GM21529 (cell line): ENCODE results near the gene DTD1.
A peak's percentile ranks its signal among the peaks of the same experiment; 100 is the strongest.

Experiments used
- ATAC-seq: cut with Tn5 transposase; IDR thresholded peaks from one replicate; pipeline ENCODE4 v1.9.1; 2021; ENCODE audit not compliant: unreplicated experiment

DTD1 gene

GRCh38 chr20:18587665-18588573 is at the start of gene DTD1:
TSS of gene DTD1 (plus strand) at chr20:18588054. CDS start at chr20:18588073, 19 bp downstream.
- ATAC-seq: peak; percentile 92

GRCh38 chr20:18541741-18542140 is 46.1 kb upstream of the DTD1 start:
- no peak for ATAC-seq

GRCh38 chr20:18543216-18543615 is 44.6 kb upstream of the DTD1 start:
- no peak for ATAC-seq

GRCh38 chr20:18543932-18544331 is 43.9 kb upstream of the DTD1 start:
- ATAC-seq: no peak

GRCh38 chr20:18545566-18545965 is 42.3 kb upstream of the DTD1 start:
- no peak for ATAC-seq

GRCh38 chr20:18548465-18548864 is 39.4 kb upstream of the DTD1 start:
- no peak for ATAC-seq

- ATAC-seq: no peak
Observed at GRCh38 chr20:18553746-18554145, 34.1 kb upstream of the DTD1 start.

- ATAC-seq: peak; percentile 98
Observed at GRCh38 chr20:18566892-18567738, 20.7 kb upstream of the DTD1 start, which contains the start of gene SMIM26. TSS of gene SMIM26 (plus strand) at chr20:18567432. CDS start at chr20:18567479, 47 bp downstream.

- ATAC-seq: peak; percentile 10
Observed at GRCh38 chr20:18567739-18568091, 20.1 kb upstream of the DTD1 start.

- no peak for ATAC-seq
Observed at GRCh38 chr20:18571009-18571408, 16.8 kb upstream of the DTD1 start.

GRCh38 chr20:18571578-18571977 is 16.3 kb upstream of the DTD1 start:
- no peak for ATAC-seq

GRCh38 chr20:18577942-18578341 is 9.9 kb upstream of the DTD1 start:
- no peak for ATAC-seq

- ATAC-seq: no peak
Observed at GRCh38 chr20:18578581-18578980, 9.3 kb upstream of the DTD1 start.

- ATAC-seq: no peak
Observed at GRCh38 chr20:18580012-18580411, 7.8 kb upstream of the DTD1 start.

GRCh38 chr20:18585134-18585533 is 2.7 kb upstream of the DTD1 start:
- no peak for ATAC-seq

- ATAC-seq: peak; percentile 16
Observed at GRCh38 chr20:18588574-18588933, 700 bp downstream of the DTD1 start.

- ATAC-seq: no peak
Observed at GRCh38 chr20:18589941-18590674, 2.3 kb downstream of the DTD1 start.

GRCh38 chr20:18596270-18596669 is 8.4 kb downstream of the DTD1 start:
- ATAC-seq: no peak

- no peak for ATAC-seq
Observed at GRCh38 chr20:18609741-18610140, 21.9 kb downstream of the DTD1 start.

GRCh38 chr20:18611492-18611891 is 23.6 kb downstream of the DTD1 start:
- ATAC-seq: no peak

- no peak for ATAC-seq
Observed at GRCh38 chr20:18613553-18613952, 25.7 kb downstream of the DTD1 start.
